Measurements from ENCODE around the gene SORCS1. TPM values are rescaled to one million over a fixed set of nuclear protein-coding genes. Genes with fewer than 3 reads are reported as not detected.

Gene SORCS1
- total and polyA plus RNA-seq, 4 donors, result 0.04 to 3.5 (median 0.05) TPM

- ATAC-seq (ENCODE audit: insufficient read depth, low FRiP score) (no peak), DNase-seq (no peak)
- no peaks in the 10 kb centered on the region for H3K36me3 ChIP-seq (ENCODE audit: control insufficient read depth in 4 of 4, insufficient read depth in 4 of 4, low read length in 4 of 4)
- TF ChIP-seq CTCF (IDR thresholded peaks at IDR 0.05; ENCODE audit: control extremely low read depth, extremely low read depth), result no peak
- H3K4me3 ChIP-seq, result no peak overlapping the region
- peaks cover 0 to 6% (median 0%) of the 10 kb centered on the region in 3 donors for H3K27me3 ChIP-seq (ENCODE audit: control insufficient read depth in 3 of 3, insufficient read depth in 3 of 3, low read length in 2 of 3)
- H3K9ac ChIP-seq (ENCODE audit: insufficient read depth in 1 of 2, low read length in 2 of 2), result no peak overlapping the region
- 85 to 93% methylated on average over 4 of the region's 4 CpGs for whole genome bisulfite sequencing, 2 donors
- H3K4me1 ChIP-seq (ENCODE audit: control insufficient read depth in 5 of 5, insufficient read depth in 5 of 5, low read length in 5 of 5), result no peaks in the 10 kb centered on the region
- H3K9me3 ChIP-seq (ENCODE audit: control insufficient read depth in 4 of 4, insufficient read depth in 3 of 4, low read length in 3 of 4), result peaks cover 0 to 2% (median 0%) of the 10 kb centered on the region in 4 donors
- H3K27ac ChIP-seq (ENCODE audit: low read depth in 1 of 2, low read length in 1 of 2), result no peak overlapping the region
Measured at GRCh38 chr10:107071301-107071700, 93.2 kb downstream of the SORCS1 start.

GRCh38 chr10:107067843-107068242 lies 96.7 kb downstream of the SORCS1 start:
- 43 to 51% methylated on average over 4 of the region's 4 CpGs for WGBS, 2 donors

GRCh38 chr10:107064075-107064474 lies 100.4 kb downstream of the SORCS1 start:
- TF ChIP-seq CTCF (IDR thresholded peaks at IDR 0.05; ENCODE audit: control extremely low read depth, extremely low read depth), result no peak
- peaks cover 0 to 12% (median 10%) of the 10 kb centered on the region in 3 donors for H3K27me3 ChIP-seq (ENCODE audit: control insufficient read depth in 3 of 3, insufficient read depth in 3 of 3, low read length in 2 of 3)
- ATAC-seq (ENCODE audit: insufficient read depth, low FRiP score) (no peak), DNase-seq (no peak)
- H3K4me1 ChIP-seq (ENCODE audit: control insufficient read depth in 5 of 5, insufficient read depth in 5 of 5, low read length in 5 of 5), result peaks cover 0 to 3% (median 0%) of the 10 kb centered on the region in 5 donors
- no peak overlapping the region for H3K27ac ChIP-seq (ENCODE audit: low read depth in 1 of 2, low read length in 1 of 2)
- no peak overlapping the region for H3K9ac ChIP-seq (ENCODE audit: insufficient read depth in 1 of 2, low read length in 2 of 2)
- no peaks in the 10 kb centered on the region for H3K9me3 ChIP-seq (ENCODE audit: control insufficient read depth in 4 of 4, insufficient read depth in 3 of 4, low read length in 3 of 4)
- H3K36me3 ChIP-seq (ENCODE audit: control insufficient read depth in 4 of 4, insufficient read depth in 4 of 4, low read length in 4 of 4), result no peaks in the 10 kb centered on the region
- 84 to 86% methylated on average over 5 of the region's 5 CpGs for WGBS, 2 donors
- no peak overlapping the region for H3K4me3 ChIP-seq

More at GRCh38 chr10:107067843-107068242, 96.7 kb downstream of the SORCS1 start:
- no peaks in the 10 kb centered on the region for H3K4me1 ChIP-seq (ENCODE audit: control insufficient read depth in 5 of 5, insufficient read depth in 5 of 5, low read length in 5 of 5)
- no peak for ATAC-seq (ENCODE audit: insufficient read depth, low FRiP score)
- no peak for DNase-seq
- no peak overlapping the region for H3K27ac ChIP-seq (ENCODE audit: low read depth in 1 of 2, low read length in 1 of 2)
- H3K4me3 ChIP-seq, result no peak overlapping the region
- H3K9me3 ChIP-seq (ENCODE audit: control insufficient read depth in 4 of 4, insufficient read depth in 3 of 4, low read length in 3 of 4), result no peaks in the 10 kb centered on the region
- TF ChIP-seq CTCF (IDR thresholded peaks at IDR 0.05; ENCODE audit: control extremely low read depth, extremely low read depth), result no peak
- no peaks in the 10 kb centered on the region for H3K36me3 ChIP-seq (ENCODE audit: control insufficient read depth in 4 of 4, insufficient read depth in 4 of 4, low read length in 4 of 4)
- H3K27me3 ChIP-seq (ENCODE audit: control insufficient read depth in 3 of 3, insufficient read depth in 3 of 3, low read length in 2 of 3), result peaks cover 0 to 9% (median 9%) of the 10 kb centered on the region in 3 donors
- no peak overlapping the region for H3K9ac ChIP-seq (ENCODE audit: insufficient read depth in 1 of 2, low read length in 2 of 2)

GRCh38 chr10:107059872-107060271 lies 104.6 kb downstream of the SORCS1 start:
- no peak for ATAC-seq (ENCODE audit: insufficient read depth, low FRiP score)
- Histone ChIP-seq H3K9me3 (ENCODE audit: control insufficient read depth in 4 of 4, insufficient read depth in 3 of 4, low read length in 3 of 4) (no peaks in the 10 kb centered on the region), H3K27ac (ENCODE audit: low read depth in 1 of 2, low read length in 1 of 2) (no peak overlapping the region), H3K9ac (ENCODE audit: insufficient read depth in 1 of 2, low read length in 2 of 2) (no peak overlapping the region), H3K4me3 (no peak overlapping the region), H3K27me3 (ENCODE audit: control insufficient read depth in 3 of 3, insufficient read depth in 3 of 3, low read length in 2 of 3) (peaks cover 0 to 12% (median 8%) of the 10 kb centered on the region in 3 donors), H3K4me1 (ENCODE audit: control insufficient read depth in 5 of 5, insufficient read depth in 5 of 5, low read length in 5 of 5) (peaks cover 0 to 21% (median 5%) of the 10 kb centered on the region in 5 donors), H3K36me3 (ENCODE audit: control insufficient read depth in 4 of 4, insufficient read depth in 4 of 4, low read length in 4 of 4) (no peaks in the 10 kb centered on the region)
- peak in 1 of 3 donors; percentile 16 for DNase-seq
- WGBS, 2 donors, result 69 to 84% methylated on average over 3 of the region's 3 CpGs
- no peak for TF ChIP-seq CTCF (IDR thresholded peaks at IDR 0.05; ENCODE audit: control extremely low read depth, extremely low read depth)

Measured in lung (tissue), 12 donors.